Peyer's patch (tissue), 4 donors: ENCODE measurements around the gene GPR139.

ENCODE experiments used
- CTCF ChIP-seq, 6 experiments: fragments of 450-650 bp in 4 of 6; fragments of 200-600 bp in 2 of 6; sonication (generic) in 1 of 6; IDR thresholded peaks; one replicate each; pipeline ENCODE4 v1.5.1; 2017 to 2019; ENCODE audit warnings: antibody characterized with exemption in 6 of 6, mild to moderate bottlenecking in 3 of 6, moderate library complexity in 1 of 6
- POLR2A ChIP-seq, 2 donors: fragments of 450-650 bp; IDR thresholded peaks; one replicate each; pipeline ENCODE4 v1.5.1; 2017; ENCODE audit warnings: antibody characterized with exemption in 2 of 2, mild to moderate bottlenecking in 2 of 2, moderate library complexity in 2 of 2

DNA sequence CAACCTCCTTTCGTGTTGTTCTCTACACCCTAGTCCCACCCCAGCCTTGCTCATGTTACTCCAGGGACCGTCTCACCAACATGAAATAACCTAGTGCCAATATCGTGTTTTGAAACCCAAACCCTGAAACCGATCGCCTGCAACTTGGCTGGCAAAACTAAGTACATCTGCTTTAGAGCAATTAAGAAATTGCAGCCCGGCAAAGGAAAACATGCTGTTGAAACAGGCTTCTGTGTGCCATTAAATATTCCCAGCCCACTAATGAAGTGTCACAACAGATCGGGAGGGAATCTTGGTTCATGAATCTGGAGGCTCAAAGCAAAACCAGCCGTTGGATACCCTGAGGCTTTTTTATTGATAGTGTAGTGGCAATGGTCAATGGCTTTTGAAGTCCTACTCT lies 48.3 kb upstream of the GPR139 start:
- TF ChIP-seq CTCF (IDR thresholded peaks at IDR 0.05) (no peak), POLR2A (IDR thresholded peaks at IDR 0.05) (no peak)
